K562 (cell line): ENCODE data around the gene AGO1.

Experiments used
- EHMT2 ChIP-seq: fragments of 450-650 bp; IDR thresholded peaks from 2 replicates; pipeline ENCODE4 v1.6.1; 2018; ENCODE audit warnings: antibody characterized with exemption
- EZH2 ChIP-seq: IDR thresholded peaks from 2 replicates; pipeline ENCODE4 v1.6.1; 2012; ENCODE audit warnings: low read depth, mild to moderate bottlenecking, inconsistent platforms, low read length, borderline replicate concordance
- HNRNPL ChIP-seq: fragments of 200-400 bp; formaldehyde crosslinking; IDR thresholded peaks from 2 replicates; pipeline ENCODE4 v1.6.1; 2017; ENCODE audit warnings: low read depth, mild to moderate bottlenecking, low read length
- IRF9 ChIP-seq: fragments of 450-650 bp; IDR thresholded peaks from 2 replicates; pipeline ENCODE4 v1.6.1; 2016; ENCODE audit warnings: missing biosample characterization, missing genetic modification characterization
- JUN ChIP-seq, 2 experiments: sonication (generic) in 1 of 2; formaldehyde crosslinking in 1 of 2; IDR thresholded peaks; 2 replicates each; pipeline versions ENCODE4 v1.6.1 to v1.8.0; 2012 to 2022; ENCODE audit warnings: borderline replicate concordance in 2 of 2, mild to moderate bottlenecking in 2 of 2, improper control_type of control experiment in 1 of 2, low read depth in 1 of 2, low read length in 1 of 2, missing genetic modification reagents in 1 of 2
- MTA1 ChIP-seq: fragments of 450-650 bp; IDR thresholded peaks from 2 replicates; pipeline ENCODE4 v1.6.1; 2017; ENCODE audit warnings: borderline replicate concordance
- MTF1 ChIP-seq: fragments of 250-450 bp; sonication (Bioruptor Pico); IDR thresholded peaks from 2 replicates; pipeline ENCODE4 v1.9.0; 2021; ENCODE audit warnings: moderate library complexity, mild to moderate bottlenecking, inconsistent platforms, borderline replicate concordance
- NUFIP1 ChIP-seq: fragments of 450-650 bp; IDR thresholded peaks from 2 replicates; pipeline ENCODE4 v1.6.1; 2018; ENCODE audit not compliant: partially characterized antibody
- PHTF2 ChIP-seq: fragments of 250-450 bp; sonication (Bioruptor Pico); IDR thresholded peaks from 2 replicates; pipeline ENCODE4 v1.5.0; 2021; ENCODE audit warnings: mild to moderate bottlenecking
- TEAD1 ChIP-seq, 2 experiments: fragments of 450-650 bp in 1 of 2; sonication (generic) in 1 of 2; formaldehyde crosslinking; IDR thresholded peaks; 2 replicates each; pipeline versions ENCODE4 v1.4.0 to v1.8.0; 2020 to 2022; ENCODE audit warnings: mild to moderate bottlenecking in 2 of 2, missing genetic modification reagents in 1 of 2
- ZZZ3 ChIP-seq: fragments of 450-650 bp; IDR thresholded peaks from 2 replicates; pipeline ENCODE4 v1.6.1; 2016; ENCODE audit warnings: antibody characterized with exemption, mild to moderate bottlenecking, moderate library complexity
- TF ChIP-seq, protein P1 (sequence below), 2 experiments: fragments of 450-650 bp in 1 of 2; sonication (generic) in 1 of 2; formaldehyde crosslinking in 1 of 2; IDR thresholded peaks in 1 of 2; conservative IDR thresholded peaks in 1 of 2; 2 replicates each; pipeline versions ENCODE4 v1.6.1 to v1.8.1; 2016 to 2023; ENCODE audit warnings: mild to moderate bottlenecking in 2 of 2, moderate library complexity in 2 of 2, inconsistent platforms in 1 of 2, missing genetic modification reagents in 1 of 2
- TF ChIP-seq, protein P2 (sequence below): sonication (generic); formaldehyde crosslinking; IDR thresholded peaks from 2 replicates; pipeline ENCODE4 v1.8.1; 2022; ENCODE audit warnings: missing genetic modification reagents

DNA sequence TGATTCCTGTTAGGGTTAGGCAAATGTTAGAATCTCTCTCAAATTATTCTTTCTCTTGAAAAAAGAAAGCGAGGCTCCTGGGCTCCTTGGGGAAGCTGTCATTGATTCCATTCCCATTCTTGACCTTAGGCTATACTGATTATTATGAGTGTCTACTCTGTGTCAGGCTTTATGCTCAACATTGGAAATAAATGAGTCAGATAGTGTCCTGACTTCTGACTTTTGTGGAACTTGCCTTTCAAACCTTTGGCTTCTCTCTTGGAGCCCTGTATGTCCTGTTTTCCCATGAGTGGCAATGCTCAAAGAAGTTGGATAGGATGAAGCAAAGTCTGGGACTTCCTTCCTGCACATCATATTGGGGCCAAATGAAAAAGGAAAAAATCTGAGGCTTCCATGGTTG is 11.6 kb downstream of the AGO1 start:
- TF ChIP-seq HNRNPL = no peak
- no peak for TF ChIP-seq IRF9
- TF ChIP-seq MTA1 = no peak
- TF ChIP-seq, protein P1, sequence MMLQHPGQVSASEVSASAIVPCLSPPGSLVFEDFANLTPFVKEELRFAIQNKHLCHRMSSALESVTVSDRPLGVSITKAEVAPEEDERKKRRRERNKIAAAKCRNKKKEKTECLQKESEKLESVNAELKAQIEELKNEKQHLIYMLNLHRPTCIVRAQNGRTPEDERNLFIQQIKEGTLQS (IDR thresholded peaks at IDR 0.05) = no peak
- TF ChIP-seq, protein P1 (CRISPR knock-in tag; conservative IDR thresholded peaks at IDR 0.05) = no peak
- TF ChIP-seq, protein P2, sequence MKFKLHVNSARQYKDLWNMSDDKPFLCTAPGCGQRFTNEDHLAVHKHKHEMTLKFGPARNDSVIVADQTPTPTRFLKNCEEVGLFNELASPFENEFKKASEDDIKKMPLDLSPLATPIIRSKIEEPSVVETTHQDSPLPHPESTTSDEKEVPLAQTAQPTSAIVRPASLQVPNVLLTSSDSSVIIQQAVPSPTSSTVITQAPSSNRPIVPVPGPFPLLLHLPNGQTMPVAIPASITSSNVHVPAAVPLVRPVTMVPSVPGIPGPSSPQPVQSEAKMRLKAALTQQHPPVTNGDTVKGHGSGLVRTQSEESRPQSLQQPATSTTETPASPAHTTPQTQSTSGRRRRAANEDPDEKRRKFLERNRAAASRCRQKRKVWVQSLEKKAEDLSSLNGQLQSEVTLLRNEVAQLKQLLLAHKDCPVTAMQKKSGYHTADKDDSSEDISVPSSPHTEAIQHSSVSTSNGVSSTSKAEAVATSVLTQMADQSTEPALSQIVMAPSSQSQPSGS (CRISPR knock-in tag) = no peak
- TF ChIP-seq JUN (IDR thresholded peaks at IDR 0.05; ENCODE audit: borderline replicate concordance, low read depth, low read length) = no peak
- no peak for TF ChIP-seq JUN (CRISPR knock-in tag; IDR thresholded peaks at IDR 0.05; ENCODE audit: borderline replicate concordance)
- no peak for TF ChIP-seq EZH2
- TF ChIP-seq PHTF2 (CRISPR knock-in tag) = no peak
- TF ChIP-seq EHMT2 = no peak
- TF ChIP-seq TEAD1 (CRISPR knock-in tag; IDR thresholded peaks at IDR 0.05) = no peak
- no peak for TF ChIP-seq MTF1
- no peak for TF ChIP-seq ZZZ3
- TF ChIP-seq NUFIP1 = no peak
